Measurements from ENCODE around the gene SYNE1.

SYNE1 gene

DNA sequence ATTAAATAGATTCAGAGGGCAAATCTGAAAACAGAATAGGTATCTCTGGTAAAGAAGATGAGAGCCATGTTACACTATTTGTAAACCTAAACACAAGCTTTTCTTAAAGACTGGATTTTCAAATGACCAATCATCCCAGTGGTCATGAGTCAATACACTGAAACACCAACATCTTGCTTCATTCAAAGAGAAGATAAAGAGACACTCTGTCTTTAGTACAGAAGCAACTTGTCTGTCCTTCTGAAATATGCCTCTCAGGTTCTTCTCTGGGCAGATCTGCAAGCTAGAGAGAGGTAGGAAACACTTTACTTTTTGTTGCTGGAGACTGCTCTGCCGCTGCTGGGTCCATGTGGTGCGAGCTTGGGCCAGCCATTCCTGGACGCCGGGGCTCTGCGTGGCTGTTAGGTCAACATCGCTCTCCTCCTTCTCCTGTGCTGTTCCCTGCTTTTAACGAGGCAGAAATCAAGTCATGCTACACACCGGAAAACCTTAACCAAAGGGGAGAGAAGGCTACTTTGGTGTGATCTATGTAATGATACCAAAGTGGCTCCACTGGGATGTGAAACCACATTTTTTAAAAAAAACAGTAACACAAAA is 368.2 kb downstream of the SYNE1 start:
- DNase-seq = no peak

GRCh38 chr6:152267967-152268845 is 369.0 kb downstream of the SYNE1 start:
- DNase-seq = no peak

DNA sequence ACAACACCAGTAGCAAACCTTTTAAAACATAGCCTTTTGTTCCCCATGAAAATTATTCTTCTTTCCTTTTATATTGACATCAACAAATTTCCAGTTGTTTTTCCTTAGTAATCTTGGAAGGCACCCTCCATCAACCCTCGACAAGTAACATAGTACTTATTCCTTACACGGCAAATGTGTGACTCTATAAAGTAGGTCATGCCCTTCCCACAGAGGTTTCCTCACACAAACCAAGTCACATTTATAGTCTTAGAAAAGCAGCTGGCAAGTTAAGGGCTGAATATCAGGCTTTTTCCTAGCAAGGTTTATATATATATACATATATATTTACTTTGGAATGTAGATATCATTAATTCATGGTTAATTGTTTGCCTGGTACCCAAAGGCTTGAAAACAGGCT is 371.5 kb downstream of the SYNE1 start:
- no peak for DNase-seq

GRCh38 chr6:152263582-152263981 is 373.6 kb downstream of the SYNE1 start:
- no peak for DNase-seq

GRCh38 chr6:152261179-152261578 is 376.0 kb downstream of the SYNE1 start:
- no peak for DNase-seq

DNA sequence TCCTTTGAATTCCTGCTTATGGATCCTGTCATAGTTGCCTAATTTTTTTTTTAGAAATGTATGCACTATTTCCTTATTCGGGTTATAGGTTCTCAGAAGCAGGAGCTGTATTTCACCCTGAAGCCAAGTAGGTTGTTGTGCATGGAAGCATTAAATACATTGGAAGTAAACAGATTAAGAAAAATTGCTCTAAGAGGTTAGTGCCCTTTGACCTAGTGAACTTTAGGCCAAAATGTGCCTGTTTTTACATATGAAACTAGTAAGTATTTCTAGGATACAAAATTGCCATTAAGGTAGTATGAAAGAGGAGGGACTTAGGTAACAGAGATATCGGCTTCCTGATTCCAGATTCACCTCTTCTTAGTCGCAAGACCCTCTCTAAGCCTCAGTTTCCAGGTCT is 377.9 kb downstream of the SYNE1 start:
- no peak for DNase-seq

DNA sequence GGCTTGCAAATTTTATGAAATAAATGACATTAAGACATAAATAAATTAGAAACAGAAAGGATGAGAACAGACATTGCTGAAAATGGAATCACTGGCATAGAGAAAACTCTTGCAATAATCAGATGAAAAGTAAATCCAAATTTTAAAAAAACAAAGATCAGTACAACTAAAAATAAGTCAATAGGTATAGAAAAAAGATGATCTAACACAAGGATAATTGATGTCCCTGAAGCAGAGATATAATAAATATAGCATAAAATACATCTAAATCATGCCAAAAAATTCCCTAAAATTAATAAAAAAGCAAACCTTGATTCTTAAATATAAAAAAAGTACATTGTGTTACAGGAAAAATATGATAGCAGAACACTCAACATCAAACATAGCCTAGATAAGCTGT is 379.6 kb downstream of the SYNE1 start:
- no peak for DNase-seq

DNA sequence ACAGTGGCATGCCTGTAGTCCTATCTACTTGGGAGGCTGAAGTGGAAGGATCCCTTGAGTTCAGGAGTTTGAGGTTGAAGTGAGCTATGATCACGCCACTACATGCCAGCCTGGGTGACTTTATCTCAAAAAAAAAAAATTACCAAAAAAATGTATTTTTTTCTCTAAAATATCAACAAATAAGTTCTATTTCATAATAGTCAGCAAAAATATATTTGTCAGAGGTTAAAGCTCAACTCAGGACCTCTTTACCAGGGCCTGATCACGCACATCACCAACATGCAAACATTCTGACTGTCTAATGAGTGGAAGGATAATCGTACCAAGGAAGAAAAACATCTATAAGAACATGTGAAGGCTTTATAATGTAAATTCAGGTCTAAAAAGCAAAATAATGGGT is 387.0 kb downstream of the SYNE1 start:
- no peak for DNase-seq

DNA sequence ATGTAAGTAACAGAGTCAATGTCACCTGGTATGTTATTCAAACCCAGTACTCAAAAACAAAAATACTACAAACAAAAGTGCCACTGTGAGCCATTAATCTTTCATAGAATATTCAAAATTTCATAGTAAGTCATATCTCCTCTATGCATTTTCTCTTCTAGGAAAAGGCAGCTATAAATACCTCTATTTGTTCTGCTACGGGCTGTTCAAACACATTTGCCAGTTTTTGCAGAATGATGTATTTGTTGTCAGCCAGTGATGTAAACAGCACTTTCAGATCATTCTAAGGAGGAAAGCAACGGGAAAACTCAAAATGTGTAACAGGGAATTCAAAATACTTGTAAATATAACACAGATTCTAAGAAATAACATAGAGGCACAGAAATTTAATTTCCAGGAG is 388.2 kb downstream of the SYNE1 start:
- no peak for DNase-seq

- DNase-seq = no peak
Observed at GRCh38 chr6:152246554-152247337, 390.4 kb downstream of the SYNE1 start.

DNA sequence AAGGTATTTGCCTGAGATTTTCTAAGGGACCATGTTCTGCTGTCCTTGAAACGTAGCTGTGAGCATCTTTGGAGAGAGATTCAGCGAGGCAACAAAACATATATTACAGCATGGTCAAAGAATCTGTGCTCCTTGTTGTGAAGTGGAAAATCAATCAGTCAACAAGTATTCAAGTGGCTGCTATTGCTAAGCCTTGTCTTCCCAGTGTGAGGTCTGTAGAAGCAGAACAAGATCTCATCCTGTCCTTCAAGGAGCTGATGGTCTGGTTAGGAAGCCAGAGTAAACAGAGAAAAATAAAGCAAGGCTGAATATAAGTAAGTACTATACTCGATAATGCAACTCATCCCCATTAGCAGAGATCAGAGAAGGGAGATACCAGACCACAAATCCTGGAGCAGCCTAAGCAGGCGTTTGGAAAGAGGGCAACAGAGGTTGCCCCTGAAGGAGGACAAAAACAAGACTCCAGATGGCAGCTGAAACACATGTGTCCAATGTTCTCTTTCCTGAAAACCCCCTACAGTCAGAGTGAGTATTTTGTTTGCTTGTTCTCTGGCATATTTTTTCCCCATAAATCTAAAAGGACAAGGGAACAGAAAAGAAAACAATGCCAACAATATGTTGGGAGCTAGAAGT is 392.0 kb downstream of the SYNE1 start:
- no peak for DNase-seq

GRCh38 chr6:152241013-152241766 is 396.0 kb downstream of the SYNE1 start:
- DNase-seq = no peak

GRCh38 chr6:152240436-152240835 is 396.7 kb downstream of the SYNE1 start:
- no peak for DNase-seq

GRCh38 chr6:152236370-152237097 is 400.6 kb downstream of the SYNE1 start:
- DNase-seq = no peak

- DNase-seq = no peak
Observed at GRCh38 chr6:152233547-152234320, 403.4 kb downstream of the SYNE1 start.

DNA sequence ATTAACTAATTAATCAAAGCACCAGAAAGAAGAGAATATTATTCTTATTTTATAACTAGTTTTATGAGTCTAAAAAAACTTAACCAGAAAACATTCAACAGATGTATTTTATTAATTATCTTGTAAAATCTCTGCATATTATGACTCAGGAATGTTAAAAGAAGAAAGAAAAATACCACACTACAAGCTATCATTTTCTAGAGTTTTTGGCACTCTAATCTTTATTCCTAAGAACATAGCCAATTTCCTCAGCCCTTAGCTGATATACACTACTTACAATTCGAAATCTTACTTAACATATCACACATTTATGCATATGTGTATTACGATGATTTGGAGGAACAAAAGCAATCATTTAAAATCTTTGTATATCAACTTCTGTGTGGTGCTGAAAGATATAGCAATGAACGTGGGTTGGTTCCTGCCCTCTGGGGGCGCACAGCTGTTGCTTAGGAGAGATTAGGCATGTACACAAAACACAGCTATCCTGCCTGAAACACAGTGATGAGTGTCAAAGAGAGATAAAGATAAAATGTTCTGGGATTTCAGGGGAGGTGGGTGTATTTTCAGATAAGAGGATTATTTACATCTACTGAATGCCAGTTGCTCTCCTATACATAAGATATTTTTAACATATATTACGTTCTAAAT is 404.5 kb downstream of the SYNE1 start:
- DNase-seq = no peak

- no peak for DNase-seq
Observed at GRCh38 chr6:152229330-152229729, 407.8 kb downstream of the SYNE1 start.

DNA sequence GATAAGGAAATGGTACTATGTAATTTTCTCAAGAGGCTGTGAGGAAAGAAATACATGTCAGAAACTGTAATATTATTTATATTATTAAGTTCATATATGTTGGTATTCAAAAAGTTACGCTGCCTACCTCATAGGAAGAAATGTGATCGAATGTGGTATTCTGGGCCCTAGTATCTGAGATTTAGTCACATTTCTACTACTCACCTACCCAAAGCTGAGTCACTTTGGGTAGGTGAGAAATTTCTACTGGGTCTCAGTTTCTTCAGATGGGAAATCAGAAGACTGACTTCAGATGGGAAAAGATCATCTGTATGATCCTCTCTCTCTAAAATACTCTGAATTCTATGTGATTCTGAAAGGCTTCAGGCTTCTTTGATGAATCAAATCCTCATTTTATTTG is 411.0 kb downstream of the SYNE1 start:
- DNase-seq = no peak

DNA sequence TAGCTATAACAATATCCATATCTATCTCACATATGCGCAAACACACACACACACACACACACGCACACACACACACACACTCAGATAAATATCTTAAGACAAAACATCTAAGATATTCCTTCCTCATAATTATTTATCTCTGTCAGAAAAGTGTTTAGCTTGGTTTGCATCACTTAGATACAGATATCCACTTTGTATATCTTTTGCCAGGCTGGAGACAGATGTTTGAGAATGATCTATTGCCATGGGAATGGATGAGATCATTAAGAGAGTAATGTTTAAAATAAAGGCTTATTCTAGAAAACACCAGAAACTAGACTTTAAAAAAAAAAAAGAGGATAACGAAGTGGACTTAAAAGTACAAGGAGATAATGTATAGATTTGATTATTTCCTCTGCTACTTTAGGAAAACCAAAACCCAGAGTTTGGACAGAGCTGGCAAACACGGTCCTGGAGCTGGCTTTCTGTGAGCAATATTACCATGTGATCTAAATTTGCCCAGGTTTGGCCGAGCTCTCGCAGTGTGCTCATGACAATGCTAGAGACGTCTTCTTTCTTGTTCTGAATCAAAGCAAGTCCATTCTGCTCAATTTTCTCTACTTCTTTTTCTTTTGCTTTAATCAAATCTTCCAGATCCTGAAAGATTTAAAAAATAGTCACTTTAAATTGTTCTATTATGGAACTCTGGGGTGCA is 411.8 kb downstream of the SYNE1 start:
- no peak for DNase-seq

- DNase-seq = no peak
Observed at GRCh38 chr6:152223636-152224035, 413.5 kb downstream of the SYNE1 start.

All from NK-92 treated with Interleukin-12 subunit alpha and Interleukin-12 subunit beta, amount 100 ng/mL, for 24 hours (cell line).